Large intestine (tissue), 3 donors: ENCODE results near the gene ANKRD24. TPM values are rescaled to one million over a fixed set of nuclear protein-coding genes. Genes with fewer than 3 reads are reported as not detected.
A peak's percentile ranks its signal among the peaks of the same experiment; 100 is the strongest.

ENCODE experiments used
- DNase-seq, 2 donors: peaks; one replicate each; pipeline versions ENCODE4 v3.0.0 to v3.0.0-alpha.2; 2013
- H3K27ac ChIP-seq: one replicate; pipeline ENCODE4 v1.5.1; 2013; ENCODE audit warnings: low read length
- H3K27me3 ChIP-seq: 2 replicates; pipeline ENCODE4 v1.6.1; 2013; ENCODE audit warnings: low read length; ENCODE audit not compliant: control insufficient read depth, insufficient read depth
- H3K36me3 ChIP-seq: 2 replicates; pipeline ENCODE4 v1.6.1; 2013; ENCODE audit warnings: low read length; ENCODE audit not compliant: control insufficient read depth, insufficient read depth
- H3K4me1 ChIP-seq: one replicate; pipeline ENCODE4 v1.6.1; 2013; ENCODE audit warnings: low read length; ENCODE audit not compliant: control insufficient read depth, insufficient read depth
- H3K4me3 ChIP-seq: one replicate; pipeline ENCODE4 v1.5.1; 2013; ENCODE audit warnings: low read length
- H3K9me3 ChIP-seq: one replicate; pipeline ENCODE4 v1.6.1; 2013; ENCODE audit warnings: mild to moderate bottlenecking, low read depth, low read length, moderate library complexity; ENCODE audit not compliant: control insufficient read depth
- WGBS: methylation state at CpG from one replicate; pipeline ENCODE4 v1.1.5; 2013; ENCODE audit warnings: low lambda C conversion rate; ENCODE audit not compliant: insufficient coverage; 5-methylcytosine and 5-hydroxymethylcytosine counted together
- polyA plus RNA-seq: library from polyadenylated mRNA; unstranded; fragments of 120-200 nt; gene quantifications from one replicate; pipeline ENCODE4 v1.2.1, GENCODE V29; 2013

ANKRD24 gene
- polyA plus RNA-seq, 1 donor, result 2.8 TPM

DNA sequence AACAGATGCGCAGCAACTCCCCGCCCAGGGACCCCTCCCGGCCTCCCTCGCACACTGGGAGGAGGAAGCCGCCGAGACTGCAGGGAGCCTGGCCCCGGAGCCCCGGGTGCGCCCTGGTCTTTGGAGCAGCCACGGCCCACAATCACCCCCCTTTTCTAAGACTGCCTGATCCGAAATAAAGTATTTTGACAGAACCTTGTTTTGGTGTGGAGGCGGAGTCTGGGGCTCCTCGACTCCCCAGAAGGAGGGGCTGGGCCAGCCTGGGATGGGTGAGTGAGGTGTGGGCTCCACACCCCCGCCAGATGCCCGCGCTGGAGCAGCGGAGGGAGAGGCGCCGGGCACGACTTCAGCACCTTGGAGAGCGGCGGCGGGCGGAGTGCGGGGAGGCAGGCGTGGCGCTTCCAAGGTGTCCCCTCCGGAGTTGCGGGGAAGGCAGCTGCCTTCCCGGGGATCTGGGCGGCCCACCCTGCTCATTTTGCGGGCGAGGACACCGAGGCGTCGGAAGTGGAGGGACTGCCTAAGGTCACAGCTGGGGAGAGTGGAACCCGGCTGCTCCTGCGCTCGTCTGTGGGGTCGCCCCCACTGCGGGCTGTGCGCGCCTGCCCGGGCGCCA is 9.5 kb upstream of the ANKRD24 start:
- no peak overlapping the region for H3K27ac ChIP-seq
- peaks cover 16% of the 10 kb centered on the region for H3K4me1 ChIP-seq
- no peaks in the 10 kb centered on the region for H3K9me3 ChIP-seq
- peak; percentile 57 to 71 for DNase-seq
- no CpG with 5 or more reads among the region's 45 CpGs for WGBS
- H3K4me3 ChIP-seq, result peak overlapping the region; percentile 6
- no peaks in the 10 kb centered on the region for H3K27me3 ChIP-seq
- peaks cover 42% of the 10 kb centered on the region for H3K36me3 ChIP-seq

DNA sequence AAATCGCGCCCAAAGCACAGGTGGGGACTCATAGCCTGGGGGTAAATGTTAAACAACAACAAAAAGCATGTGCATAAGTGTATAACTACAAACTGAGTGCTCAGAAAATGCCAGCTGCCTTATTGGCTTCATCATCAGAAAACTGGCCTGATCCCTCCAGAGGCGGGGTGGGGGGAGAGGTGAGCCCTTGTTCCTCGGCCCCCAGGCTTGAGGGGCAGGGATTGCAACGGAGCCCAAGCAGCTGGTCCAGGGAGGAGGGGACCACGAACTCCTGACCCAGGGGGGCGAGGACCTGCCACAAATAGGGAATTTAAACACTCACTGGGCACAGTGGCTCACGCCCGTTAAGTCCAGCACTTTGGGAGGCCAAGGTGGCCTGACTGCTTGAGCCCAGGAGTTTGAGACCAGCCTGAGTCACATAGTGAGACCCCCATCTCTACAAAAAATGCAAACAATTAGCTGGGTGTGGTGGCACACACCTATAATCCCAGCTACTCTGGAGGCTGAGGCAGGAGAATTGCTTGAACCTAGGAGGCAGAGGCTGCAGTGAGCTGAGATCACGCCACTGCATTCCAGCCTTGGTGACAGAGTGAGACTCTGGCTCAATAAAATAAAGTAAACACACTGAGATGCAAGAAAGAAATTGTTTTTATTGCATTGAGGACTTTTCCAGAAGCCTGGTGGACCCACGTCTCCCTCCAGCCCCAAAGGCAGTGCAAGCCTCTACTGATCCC is 8.8 kb upstream of the ANKRD24 start:
- Histone ChIP-seq H3K4me3 (peak overlapping the region; percentile 6), H3K4me1 (peaks cover 16% of the 10 kb centered on the region), H3K27ac (no peak overlapping the region), H3K27me3 (no peaks in the 10 kb centered on the region), H3K9me3 (no peaks in the 10 kb centered on the region), H3K36me3 (peaks cover 38% of the 10 kb centered on the region)
- no peak for DNase-seq
- WGBS, result no CpG with 5 or more reads among the region's 11 CpGs

DNA sequence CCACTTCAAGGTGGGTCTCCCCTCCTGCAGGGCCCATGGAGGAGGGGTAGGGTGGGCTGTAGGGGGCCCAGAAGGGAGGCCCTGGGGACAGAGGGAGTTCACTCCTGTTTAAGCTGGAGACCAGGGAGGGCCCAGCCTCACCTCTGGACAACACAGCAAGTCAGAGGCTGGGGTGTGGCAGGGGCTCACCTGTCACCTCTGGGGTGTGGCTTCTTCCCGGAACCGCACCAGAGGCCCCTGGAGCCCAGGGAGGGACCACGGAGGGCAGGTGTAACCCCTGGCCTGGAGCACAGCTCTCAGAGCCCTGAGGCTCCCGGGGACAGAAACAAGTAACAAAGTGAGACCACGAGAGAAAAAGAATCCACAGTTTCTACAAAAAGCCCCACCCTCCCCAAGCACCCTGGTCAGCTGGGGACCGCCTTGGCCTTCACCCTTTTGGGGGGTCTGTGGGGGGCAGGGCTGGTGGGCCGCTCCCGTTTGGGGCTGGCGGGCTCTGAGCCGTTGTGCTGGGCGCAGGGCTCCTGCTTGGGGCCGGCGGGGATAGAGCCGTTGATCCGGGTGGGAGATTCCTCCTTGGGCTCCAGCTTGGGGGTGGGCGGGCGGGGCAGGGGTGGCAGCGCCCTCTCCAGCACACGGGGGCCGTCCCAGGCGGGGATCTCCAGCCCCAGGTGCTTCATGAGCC is 8.1 kb upstream of the ANKRD24 start:
- Histone ChIP-seq H3K27me3 (no peaks in the 10 kb centered on the region), H3K27ac (no peak overlapping the region), H3K36me3 (peaks cover 43% of the 10 kb centered on the region), H3K4me3 (no peak overlapping the region), H3K4me1 (peaks cover 16% of the 10 kb centered on the region), H3K9me3 (no peaks in the 10 kb centered on the region)
- no peak for DNase-seq
- WGBS, result no CpG with 5 or more reads among the region's 21 CpGs

DNA sequence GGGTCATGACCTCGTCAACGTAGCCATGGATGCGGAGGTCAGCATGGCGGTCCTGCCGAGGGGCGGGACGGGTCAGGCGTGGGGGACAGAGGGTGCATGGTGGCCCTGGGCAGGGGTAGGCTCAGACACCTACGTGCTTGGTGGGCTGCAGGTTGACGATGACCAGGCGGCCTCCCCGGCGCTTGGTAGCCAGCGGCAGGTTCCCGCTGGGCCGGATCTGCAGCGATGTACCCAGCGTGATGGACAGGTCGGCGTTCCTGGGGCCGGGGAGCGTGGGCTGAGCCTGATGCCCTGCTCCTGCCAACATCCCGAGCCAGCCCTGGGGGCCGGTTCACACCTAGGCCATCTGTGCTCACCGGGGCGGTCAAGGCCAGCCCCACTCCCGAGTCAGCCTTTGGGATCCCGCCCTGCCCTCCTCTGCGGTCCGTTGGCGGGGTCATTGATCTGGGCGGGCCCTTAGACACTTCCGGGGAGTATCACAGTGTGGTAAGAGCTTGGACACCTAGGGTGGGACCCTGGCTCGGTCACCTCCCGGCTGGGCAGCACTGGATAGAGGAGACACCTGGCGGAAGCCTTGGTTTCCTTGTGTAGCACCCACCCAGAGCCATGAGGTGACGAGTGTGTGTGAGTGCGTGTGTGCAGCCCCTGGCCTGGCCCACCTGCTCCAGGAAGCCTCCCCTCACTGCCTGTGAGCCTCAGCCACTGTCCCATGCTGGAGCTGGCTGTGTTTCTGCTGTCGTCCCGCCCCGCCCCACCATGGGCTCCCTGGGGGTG is 7.4 kb upstream of the ANKRD24 start:
- Histone ChIP-seq H3K27ac (no peak overlapping the region), H3K4me1 (peaks cover 16% of the 10 kb centered on the region), H3K4me3 (no peak overlapping the region), H3K27me3 (no peaks in the 10 kb centered on the region), H3K36me3 (peaks cover 43% of the 10 kb centered on the region), H3K9me3 (no peaks in the 10 kb centered on the region)
- no peak for DNase-seq
- no CpG with 5 or more reads among the region's 41 CpGs for WGBS

DNA sequence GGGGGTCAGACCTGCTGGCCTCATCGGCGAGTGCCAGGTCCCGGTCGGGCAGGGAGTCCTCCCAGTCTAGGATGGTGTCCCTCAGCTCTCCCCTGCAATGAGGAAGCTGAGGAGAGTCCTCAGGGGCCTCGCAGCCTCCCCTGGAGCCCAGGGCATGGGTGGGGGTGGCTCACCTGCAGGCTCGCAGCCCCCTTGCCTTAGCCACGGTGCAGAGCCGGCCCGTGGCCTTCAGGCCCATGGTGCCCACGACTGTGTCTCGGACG is 6.9 kb upstream of the ANKRD24 start:
- peaks cover 18% of the 10 kb centered on the region for H3K4me1 ChIP-seq
- no peak for DNase-seq
- peaks cover 45% of the 10 kb centered on the region for H3K36me3 ChIP-seq
- no peak overlapping the region for H3K4me3 ChIP-seq
- H3K27me3 ChIP-seq, result no peaks in the 10 kb centered on the region
- H3K27ac ChIP-seq, result no peak overlapping the region
- H3K9me3 ChIP-seq, result no peaks in the 10 kb centered on the region
- WGBS, result no CpG with 5 or more reads among the region's 12 CpGs

DNA sequence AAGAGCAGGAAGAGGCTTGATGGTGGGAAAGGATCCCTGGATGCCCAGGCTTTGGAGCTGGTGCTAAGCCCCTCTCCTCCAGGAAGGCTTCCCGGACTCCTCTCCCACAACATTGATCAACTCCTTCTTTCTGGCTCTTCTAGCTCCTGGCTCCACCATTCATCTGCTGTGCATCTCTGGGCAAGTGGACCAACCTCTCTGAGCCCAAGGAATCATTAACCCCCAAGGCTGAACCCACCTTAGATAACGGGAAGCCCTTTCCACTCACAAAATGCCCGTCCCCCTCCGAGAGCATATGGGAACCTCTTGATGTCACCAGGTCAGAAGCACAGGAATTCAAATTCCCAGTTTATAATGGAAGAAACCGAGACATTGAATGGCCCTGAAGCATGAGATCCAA is 5.3 kb upstream of the ANKRD24 start:
- no CpG with 5 or more reads among the region's 5 CpGs for WGBS
- Histone ChIP-seq H3K36me3 (peaks cover 35% of the 10 kb centered on the region), H3K9me3 (peaks cover under 1% of the 10 kb centered on the region), H3K4me1 (peaks cover 27% of the 10 kb centered on the region), H3K27me3 (no peaks in the 10 kb centered on the region), H3K27ac (no peak overlapping the region), H3K4me3 (no peak overlapping the region)
- DNase-seq, result no peak

DNA sequence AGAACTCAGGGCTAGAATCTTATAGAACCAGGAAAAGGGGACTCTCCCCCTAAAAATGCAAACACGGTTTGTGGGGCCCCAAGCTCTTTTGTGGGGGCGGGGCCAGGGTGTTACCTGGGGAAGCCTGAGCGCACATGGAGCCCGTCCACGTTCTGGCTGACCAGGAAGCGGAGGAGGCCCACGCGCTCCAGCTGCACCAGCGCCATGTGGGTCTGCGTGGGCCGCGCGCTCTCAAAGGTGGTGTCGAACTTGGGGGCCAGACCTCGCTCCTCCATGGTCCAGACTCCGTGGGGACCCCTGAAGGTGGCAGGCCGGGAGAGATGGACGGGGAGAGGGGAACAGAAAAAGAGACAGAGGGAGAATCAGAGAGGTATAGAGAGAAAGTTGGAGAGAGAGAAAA is 3.5 kb upstream of the ANKRD24 start:
- no peak overlapping the region for H3K4me3 ChIP-seq
- DNase-seq, result no peak
- H3K36me3 ChIP-seq, result peaks cover 35% of the 10 kb centered on the region
- H3K4me1 ChIP-seq, result peaks cover 22% of the 10 kb centered on the region
- peaks cover 2% of the 10 kb centered on the region for H3K9me3 ChIP-seq
- H3K27me3 ChIP-seq, result no peaks in the 10 kb centered on the region
- 100% methylated on average over 1 of the region's 18 CpGs for WGBS
- H3K27ac ChIP-seq, result no peak overlapping the region

DNA sequence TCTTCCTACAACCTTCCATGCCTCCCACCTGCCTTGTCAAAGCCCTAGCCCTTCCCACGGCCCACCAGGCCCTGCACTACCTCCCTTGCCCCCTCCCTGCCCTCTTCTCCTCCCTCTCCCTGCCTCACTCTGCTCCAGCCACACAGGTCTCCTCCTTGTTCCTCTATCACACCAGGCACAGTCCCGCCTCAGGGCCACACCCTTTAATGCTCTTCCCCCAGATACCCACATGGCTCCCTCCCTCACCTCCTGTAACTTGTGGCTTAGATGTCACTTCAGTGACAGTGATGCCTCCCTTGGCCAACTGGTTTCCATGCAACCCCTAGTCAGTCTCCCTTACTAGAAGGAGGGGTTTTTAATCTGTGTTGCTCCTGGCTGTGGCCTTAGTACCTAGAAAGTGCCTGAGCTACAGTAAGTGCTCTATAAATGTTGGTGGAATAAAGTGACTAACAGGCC is 1.4 kb upstream of the ANKRD24 start:
- peaks cover 18% of the 10 kb centered on the region for H3K4me1 ChIP-seq
- H3K4me3 ChIP-seq, result no peak overlapping the region
- no peak for DNase-seq
- H3K27me3 ChIP-seq, result no peaks in the 10 kb centered on the region
- H3K9me3 ChIP-seq, result peaks cover 2% of the 10 kb centered on the region
- WGBS, result no CpG with 5 or more reads among the region's 2 CpGs
- no peak overlapping the region for H3K27ac ChIP-seq
- H3K36me3 ChIP-seq, result peaks cover 25% of the 10 kb centered on the region

DNA sequence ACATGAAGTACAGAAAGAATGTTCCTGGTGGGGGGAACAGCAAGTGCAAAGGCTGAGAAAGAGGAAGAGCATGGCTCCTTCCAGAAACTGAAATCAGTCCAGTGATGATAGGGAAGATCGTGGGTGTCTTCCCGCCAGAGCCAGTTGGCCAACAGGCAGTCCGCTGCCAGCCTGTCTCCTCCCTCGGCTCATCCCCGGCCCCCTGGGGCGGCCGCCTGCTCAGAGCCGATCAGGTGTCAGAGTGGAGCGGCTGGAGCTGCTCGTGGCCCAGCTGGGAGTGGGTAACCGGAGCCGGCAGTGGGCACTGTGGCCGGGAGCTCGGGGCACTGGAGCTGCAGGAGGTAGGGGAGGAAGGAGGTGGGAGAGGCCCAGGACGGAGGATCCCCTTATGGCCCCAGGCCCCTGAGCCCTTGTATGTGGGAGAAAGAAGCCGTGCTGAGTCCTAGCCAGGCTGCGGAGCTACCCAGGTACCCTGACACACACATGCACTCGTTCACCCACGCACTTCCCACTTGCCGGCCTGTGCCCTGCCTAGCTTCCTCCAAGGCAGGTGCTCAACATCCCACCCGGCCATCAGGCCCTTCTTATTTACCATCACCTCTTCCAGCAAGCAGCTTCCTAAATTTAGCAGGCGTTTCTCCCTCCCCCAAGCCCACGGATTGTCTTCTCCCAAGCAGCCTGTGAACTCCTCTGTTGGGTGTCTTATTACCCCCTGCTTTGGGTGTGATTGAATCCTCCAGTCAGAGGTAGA is 1.7 kb downstream of the ANKRD24 start:
- DNase-seq, result no peak
- 65% methylated on average over 2 of the region's 23 CpGs for WGBS
- no peaks in the 10 kb centered on the region for H3K27me3 ChIP-seq
- H3K4me3 ChIP-seq, result no peak overlapping the region
- peaks cover 2% of the 10 kb centered on the region for H3K9me3 ChIP-seq
- no peak overlapping the region for H3K27ac ChIP-seq
- peaks cover 21% of the 10 kb centered on the region for H3K4me1 ChIP-seq
- H3K36me3 ChIP-seq, result peaks cover 10% of the 10 kb centered on the region
